Measurements from ENCODE around the gene GLOD4.

- TF ChIP-seq CTCF (conservative IDR thresholded peaks at IDR 0.05; ENCODE audit: low read length): no peak
- TF ChIP-seq EZH2phosphoT487 (IDR thresholded peaks at IDR 0.05; ENCODE audit: borderline replicate concordance, low read depth, low read length): no peak
Observed at GRCh38 chr17:726271-726919, 55.7 kb downstream of the GLOD4 start.
